NCI-H1048 (cell line): ENCODE results near the gene GPR156.
"Not testable (repeated sequence)": the region's sequence is repeated elsewhere in the genome, so short reads cannot be mapped to it uniquely, and the experiment has no call there.

ENCODE experiments used
- DNase-seq: peaks from one replicate; lab custom pipeline; 2025; lab: John Stamatoyannopoulos, UW

GPR156 gene

GRCh38 chr3:120284747-120285507, at the start of gene GPR156:
TSS of gene GPR156 (minus strand) at chr3:120285222. CDS start at chr3:120244098, 41,124 bp downstream.
- no peak for DNase-seq

- DNase-seq = no peak
Observed at GRCh38 chr3:120332646-120333045, 47.6 kb upstream of the GPR156 start.

- no peak for DNase-seq
Observed at GRCh38 chr3:120331076-120331475, 46.1 kb upstream of the GPR156 start.

- DNase-seq = no peak
Observed at GRCh38 chr3:120326784-120327183, 41.8 kb upstream of the GPR156 start.

GRCh38 chr3:120324190-120324589, 39.2 kb upstream of the GPR156 start:
- no peak for DNase-seq

- DNase-seq = not testable (repeated sequence)
Observed at GRCh38 chr3:120323761-120324160, 38.7 kb upstream of the GPR156 start.

GRCh38 chr3:120311863-120312794, 27.1 kb upstream of the GPR156 start:
- no peak for DNase-seq

GRCh38 chr3:120306519-120307455, 21.8 kb upstream of the GPR156 start:
- DNase-seq = no peak

GRCh38 chr3:120304616-120305015, 19.6 kb upstream of the GPR156 start:
- no peak for DNase-seq

- no peak for DNase-seq
Observed at GRCh38 chr3:120302361-120302760, 17.3 kb upstream of the GPR156 start.

GRCh38 chr3:120300971-120301370, 15.9 kb upstream of the GPR156 start:
- DNase-seq = no peak

- DNase-seq = no peak
Observed at GRCh38 chr3:120299403-120299802, 14.4 kb upstream of the GPR156 start.

GRCh38 chr3:120298996-120299395, 14.0 kb upstream of the GPR156 start:
- DNase-seq = no peak

- DNase-seq = not testable (repeated sequence)
Observed at GRCh38 chr3:120291552-120291951, 6.5 kb upstream of the GPR156 start.

GRCh38 chr3:120289636-120290035, 4.6 kb upstream of the GPR156 start:
- no peak for DNase-seq

GRCh38 chr3:120286465-120286864, 1.4 kb upstream of the GPR156 start:
- no peak for DNase-seq

GRCh38 chr3:120285508-120285841, 453 bp upstream of the GPR156 start:
- DNase-seq = no peak

GRCh38 chr3:120281261-120281660, 3.8 kb downstream of the GPR156 start:
- no peak for DNase-seq

GRCh38 chr3:120280566-120280965, 4.5 kb downstream of the GPR156 start:
- DNase-seq = no peak

- DNase-seq = no peak
Observed at GRCh38 chr3:120280026-120280425, 5.0 kb downstream of the GPR156 start.

GRCh38 chr3:120276767-120277166, 8.3 kb downstream of the GPR156 start:
- no peak for DNase-seq

- DNase-seq = no peak
Observed at GRCh38 chr3:120275618-120276017, 9.4 kb downstream of the GPR156 start.
